ENCODE data around the gene PARVA.

DNA sequence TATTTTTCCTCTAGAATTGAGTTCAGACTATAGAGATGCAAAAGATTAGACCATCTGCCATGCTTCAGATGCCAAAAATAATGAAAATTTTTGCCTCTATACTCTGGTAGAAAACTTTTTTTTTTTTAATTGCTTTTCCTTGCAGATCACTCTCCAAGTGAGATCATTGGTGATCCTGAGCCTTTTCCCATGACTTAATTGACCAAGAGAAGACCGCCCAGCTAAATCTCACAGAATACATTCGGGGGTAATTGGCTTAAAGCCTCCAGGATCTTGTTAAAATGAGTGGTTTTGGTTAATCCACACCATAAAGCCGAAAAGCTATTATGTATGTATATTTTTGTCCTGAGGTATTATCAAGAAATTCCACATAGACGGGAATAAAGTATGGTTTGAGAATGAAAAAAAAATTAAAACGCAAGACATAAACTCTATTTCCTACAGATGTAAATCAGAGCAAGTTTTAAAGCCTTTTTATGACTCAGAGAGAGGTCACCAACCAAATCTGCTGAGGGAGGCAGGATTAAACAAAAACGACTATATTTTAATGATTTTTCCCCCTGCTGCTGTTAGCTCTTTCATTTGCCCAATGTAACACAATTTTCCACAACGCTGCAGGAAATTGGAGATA is 64.0 kb downstream of the PARVA start:
- TF ChIP-seq POLR2A (IDR thresholded peaks at IDR 0.05; ENCODE audit: extremely low read depth, insufficient read length) = no peak
- TF ChIP-seq, protein P1, sequence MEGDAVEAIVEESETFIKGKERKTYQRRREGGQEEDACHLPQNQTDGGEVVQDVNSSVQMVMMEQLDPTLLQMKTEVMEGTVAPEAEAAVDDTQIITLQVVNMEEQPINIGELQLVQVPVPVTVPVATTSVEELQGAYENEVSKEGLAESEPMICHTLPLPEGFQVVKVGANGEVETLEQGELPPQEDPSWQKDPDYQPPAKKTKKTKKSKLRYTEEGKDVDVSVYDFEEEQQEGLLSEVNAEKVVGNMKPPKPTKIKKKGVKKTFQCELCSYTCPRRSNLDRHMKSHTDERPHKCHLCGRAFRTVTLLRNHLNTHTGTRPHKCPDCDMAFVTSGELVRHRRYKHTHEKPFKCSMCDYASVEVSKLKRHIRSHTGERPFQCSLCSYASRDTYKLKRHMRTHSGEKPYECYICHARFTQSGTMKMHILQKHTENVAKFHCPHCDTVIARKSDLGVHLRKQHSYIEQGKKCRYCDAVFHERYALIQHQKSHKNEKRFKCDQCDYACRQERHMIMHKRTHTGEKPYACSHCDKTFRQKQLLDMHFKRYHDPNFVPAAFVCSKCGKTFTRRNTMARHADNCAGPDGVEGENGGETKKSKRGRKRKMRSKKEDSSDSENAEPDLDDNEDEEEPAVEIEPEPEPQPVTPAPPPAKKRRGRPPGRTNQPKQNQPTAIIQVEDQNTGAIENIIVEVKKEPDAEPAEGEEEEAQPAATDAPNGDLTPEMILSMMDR (IDR thresholded peaks at IDR 0.05; ENCODE audit: low read depth, low read length) = no peak
